HepG2 (cell line): ENCODE data around the gene PKLR. TPM values are rescaled to one million over a fixed set of nuclear protein-coding genes. Genes with fewer than 3 reads are reported as not detected.

Source experiments
- ARNT ChIP-seq: fragments of 450-650 bp; IDR thresholded peaks from 2 replicates; pipeline ENCODE4 v1.6.1; 2017
- FOXM1 ChIP-seq: sonication (generic); formaldehyde crosslinking; IDR thresholded peaks from 2 replicates; pipeline ENCODE4 v1.5.0; 2020; ENCODE audit warnings: missing genetic modification reagents
- KLF6 ChIP-seq: IDR thresholded peaks from 2 replicates; pipeline ENCODE4 v1.8.0; 2016; ENCODE audit warnings: missing biosample characterization, missing genetic modification reagents
- NR3C1 ChIP-seq: sonication (generic); formaldehyde crosslinking; IDR thresholded peaks from 2 replicates; pipeline ENCODE4 v1.4.0; 2020; ENCODE audit warnings: missing genetic modification reagents
- PTBP1 ChIP-seq: fragments of 200-400 bp; formaldehyde crosslinking; IDR thresholded peaks from 2 replicates; pipeline ENCODE4 v1.6.1; 2018; ENCODE audit warnings: low read length, low read depth; ENCODE audit not compliant: poor library complexity, severe bottlenecking
- RBM39 ChIP-seq: fragments of 200-400 bp; formaldehyde crosslinking; IDR thresholded peaks from one replicate; pipeline ENCODE4 v1.6.1; 2018; ENCODE audit warnings: antibody characterized with exemption, mild to moderate bottlenecking, low read depth, low read length; ENCODE audit not compliant: poor library complexity, severe bottlenecking
- SALL1 ChIP-seq: sonication (generic); formaldehyde crosslinking; IDR thresholded peaks from 2 replicates; pipeline ENCODE4 v1.8.0; 2022; ENCODE audit warnings: mild to moderate bottlenecking, missing genetic modification reagents
- TOE1 ChIP-seq: sonication (generic); formaldehyde crosslinking; IDR thresholded peaks from 2 replicates; pipeline ENCODE4 v1.4.0; 2020; ENCODE audit warnings: mild to moderate bottlenecking, missing genetic modification reagents
- ZKSCAN1 ChIP-seq: fragments of 150-350 bp; IDR thresholded peaks from 2 replicates; pipeline ENCODE4 v1.6.1; 2014; ENCODE audit warnings: low read length
- ZNF124 ChIP-seq: sonication (generic); formaldehyde crosslinking; IDR thresholded peaks from 2 replicates; pipeline ENCODE4 v1.4.0; 2020; ENCODE audit warnings: missing genetic modification reagents
- ZNF138 ChIP-seq: sonication (generic); formaldehyde crosslinking; IDR thresholded peaks from 2 replicates; pipeline ENCODE4 v1.5.0; 2020; ENCODE audit warnings: mild to moderate bottlenecking, low read depth, missing genetic modification reagents
- ZNF616 ChIP-seq: sonication (generic); formaldehyde crosslinking; IDR thresholded peaks from 2 replicates; pipeline ENCODE4 v1.5.0; 2020; ENCODE audit warnings: low read depth, mild to moderate bottlenecking, missing genetic modification reagents
- polyA plus RNA-seq, 8 experiments: library from polyadenylated mRNA; depleted of rRNA in 3 of 8; stranded (reverse) in 7 of 8; unstranded in 1 of 8; fragments of >200 nt; fragmentation: Illumina TruSeq in 4 of 8; extraction: Trizol in 4 of 8; gene quantifications; 2 replicates each; pipeline versions ENCODE4 v1.2.1 to v1.2.3, GENCODE V29; 2011 to 2016; ENCODE audit warnings: low read depth in 4 of 8, missing spikeins in 1 of 8, mixed read lengths in 1 of 8; ENCODE audit not compliant: insufficient read depth in 1 of 8
- total RNA-seq, 5 experiments: library from RNA; depleted of rRNA; stranded (reverse); fragments of >200 nt; fragmentation: Illumina TruSeq; extraction: Trizol; gene quantifications; 2 replicates each; pipeline ENCODE4 v1.2.3, GENCODE V29; 2016; ENCODE audit warnings: low read depth in 1 of 5
- TF ChIP-seq, protein P1 (sequence below): fragments of 450-650 bp; IDR thresholded peaks from 2 replicates; pipeline ENCODE4 v1.6.1; 2017
- TF ChIP-seq, protein P2 (sequence below): sonication (generic); formaldehyde crosslinking; IDR thresholded peaks from 2 replicates; pipeline ENCODE4 v1.4.0; 2020; ENCODE audit warnings: missing genetic modification reagents
- TF ChIP-seq, protein P3 (sequence below): sonication (generic); formaldehyde crosslinking; IDR thresholded peaks from 2 replicates; pipeline ENCODE4 v1.5.0; 2020; ENCODE audit warnings: mild to moderate bottlenecking, missing genetic modification reagents, borderline replicate concordance

PKLR gene
- total and polyA plus RNA-seq, 2 of the 13 experiments (the other 11 are each of a cell fraction or from before 2014, with no cell fraction given), result 10.3 to 29.3 TPM

DNA sequence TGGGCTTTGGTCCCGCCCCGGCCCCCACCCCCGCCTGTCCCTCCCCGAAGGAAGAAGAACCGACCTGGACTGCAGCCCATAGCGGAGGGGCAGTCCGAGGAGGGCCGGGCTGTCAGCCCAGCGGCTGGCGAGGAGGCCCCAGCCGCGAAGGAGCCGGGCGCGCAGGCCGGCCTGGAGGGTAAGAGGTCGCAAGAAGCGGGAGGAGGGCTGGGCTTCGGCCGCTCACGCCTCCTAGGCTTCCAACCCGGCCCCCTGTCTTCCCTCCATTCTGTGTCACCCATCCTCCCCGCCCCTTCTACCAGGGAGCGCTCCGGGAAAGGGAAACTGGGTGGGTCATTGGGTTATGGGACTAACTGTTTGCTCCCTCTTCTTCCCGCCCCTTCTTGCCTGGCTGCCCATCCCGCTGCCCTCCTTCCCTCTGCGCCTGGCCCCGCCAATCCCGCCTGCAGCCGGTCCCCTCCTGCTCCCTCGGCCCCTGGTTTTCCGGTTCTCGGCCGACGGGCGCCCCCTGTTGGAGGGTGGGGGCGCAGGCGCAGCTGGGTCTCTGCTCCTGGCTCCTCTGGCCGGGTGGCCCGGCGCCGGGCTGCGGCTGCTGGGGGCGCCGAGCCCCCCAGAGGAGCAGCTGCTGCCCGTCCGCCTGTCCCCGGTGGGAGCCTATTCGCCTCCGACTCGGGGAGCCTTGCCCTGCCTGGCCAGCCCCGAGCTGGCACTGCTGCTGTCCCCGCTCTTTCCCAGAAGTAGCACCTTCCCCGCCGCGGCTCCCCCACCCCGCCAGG is 21.9 kb upstream of the PKLR start (continued):
- TF ChIP-seq ZNF616 (CRISPR knock-in tag) (no peak), ZKSCAN1 (no peak), KLF6 (no peak), ZNF124 (CRISPR knock-in tag) (no peak), NR3C1 (CRISPR knock-in tag) (no peak), ARNT (no peak), TOE1 (CRISPR knock-in tag) (no peak), FOXM1 (CRISPR knock-in tag) (no peak), RBM39 (peak; percentile 89), SALL1 (peak; percentile 61), PTBP1 (no peak), ZNF138 (CRISPR knock-in tag) (no peak)
- TF ChIP-seq, protein P1, sequence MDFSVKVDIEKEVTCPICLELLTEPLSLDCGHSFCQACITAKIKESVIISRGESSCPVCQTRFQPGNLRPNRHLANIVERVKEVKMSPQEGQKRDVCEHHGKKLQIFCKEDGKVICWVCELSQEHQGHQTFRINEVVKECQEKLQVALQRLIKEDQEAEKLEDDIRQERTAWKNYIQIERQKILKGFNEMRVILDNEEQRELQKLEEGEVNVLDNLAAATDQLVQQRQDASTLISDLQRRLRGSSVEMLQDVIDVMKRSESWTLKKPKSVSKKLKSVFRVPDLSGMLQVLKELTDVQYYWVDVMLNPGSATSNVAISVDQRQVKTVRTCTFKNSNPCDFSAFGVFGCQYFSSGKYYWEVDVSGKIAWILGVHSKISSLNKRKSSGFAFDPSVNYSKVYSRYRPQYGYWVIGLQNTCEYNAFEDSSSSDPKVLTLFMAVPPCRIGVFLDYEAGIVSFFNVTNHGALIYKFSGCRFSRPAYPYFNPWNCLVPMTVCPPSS, result no peak
- TF ChIP-seq, protein P2, sequence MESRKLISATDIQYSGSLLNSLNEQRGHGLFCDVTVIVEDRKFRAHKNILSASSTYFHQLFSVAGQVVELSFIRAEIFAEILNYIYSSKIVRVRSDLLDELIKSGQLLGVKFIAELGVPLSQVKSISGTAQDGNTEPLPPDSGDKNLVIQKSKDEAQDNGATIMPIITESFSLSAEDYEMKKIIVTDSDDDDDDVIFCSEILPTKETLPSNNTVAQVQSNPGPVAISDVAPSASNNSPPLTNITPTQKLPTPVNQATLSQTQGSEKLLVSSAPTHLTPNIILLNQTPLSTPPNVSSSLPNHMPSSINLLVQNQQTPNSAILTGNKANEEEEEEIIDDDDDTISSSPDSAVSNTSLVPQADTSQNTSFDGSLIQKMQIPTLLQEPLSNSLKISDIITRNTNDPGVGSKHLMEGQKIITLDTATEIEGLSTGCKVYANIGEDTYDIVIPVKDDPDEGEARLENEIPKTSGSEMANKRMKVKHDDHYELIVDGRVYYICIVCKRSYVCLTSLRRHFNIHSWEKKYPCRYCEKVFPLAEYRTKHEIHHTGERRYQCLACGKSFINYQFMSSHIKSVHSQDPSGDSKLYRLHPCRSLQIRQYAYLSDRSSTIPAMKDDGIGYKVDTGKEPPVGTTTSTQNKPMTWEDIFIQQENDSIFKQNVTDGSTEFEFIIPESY (CRISPR knock-in tag), result no peak
- TF ChIP-seq, protein P3, sequence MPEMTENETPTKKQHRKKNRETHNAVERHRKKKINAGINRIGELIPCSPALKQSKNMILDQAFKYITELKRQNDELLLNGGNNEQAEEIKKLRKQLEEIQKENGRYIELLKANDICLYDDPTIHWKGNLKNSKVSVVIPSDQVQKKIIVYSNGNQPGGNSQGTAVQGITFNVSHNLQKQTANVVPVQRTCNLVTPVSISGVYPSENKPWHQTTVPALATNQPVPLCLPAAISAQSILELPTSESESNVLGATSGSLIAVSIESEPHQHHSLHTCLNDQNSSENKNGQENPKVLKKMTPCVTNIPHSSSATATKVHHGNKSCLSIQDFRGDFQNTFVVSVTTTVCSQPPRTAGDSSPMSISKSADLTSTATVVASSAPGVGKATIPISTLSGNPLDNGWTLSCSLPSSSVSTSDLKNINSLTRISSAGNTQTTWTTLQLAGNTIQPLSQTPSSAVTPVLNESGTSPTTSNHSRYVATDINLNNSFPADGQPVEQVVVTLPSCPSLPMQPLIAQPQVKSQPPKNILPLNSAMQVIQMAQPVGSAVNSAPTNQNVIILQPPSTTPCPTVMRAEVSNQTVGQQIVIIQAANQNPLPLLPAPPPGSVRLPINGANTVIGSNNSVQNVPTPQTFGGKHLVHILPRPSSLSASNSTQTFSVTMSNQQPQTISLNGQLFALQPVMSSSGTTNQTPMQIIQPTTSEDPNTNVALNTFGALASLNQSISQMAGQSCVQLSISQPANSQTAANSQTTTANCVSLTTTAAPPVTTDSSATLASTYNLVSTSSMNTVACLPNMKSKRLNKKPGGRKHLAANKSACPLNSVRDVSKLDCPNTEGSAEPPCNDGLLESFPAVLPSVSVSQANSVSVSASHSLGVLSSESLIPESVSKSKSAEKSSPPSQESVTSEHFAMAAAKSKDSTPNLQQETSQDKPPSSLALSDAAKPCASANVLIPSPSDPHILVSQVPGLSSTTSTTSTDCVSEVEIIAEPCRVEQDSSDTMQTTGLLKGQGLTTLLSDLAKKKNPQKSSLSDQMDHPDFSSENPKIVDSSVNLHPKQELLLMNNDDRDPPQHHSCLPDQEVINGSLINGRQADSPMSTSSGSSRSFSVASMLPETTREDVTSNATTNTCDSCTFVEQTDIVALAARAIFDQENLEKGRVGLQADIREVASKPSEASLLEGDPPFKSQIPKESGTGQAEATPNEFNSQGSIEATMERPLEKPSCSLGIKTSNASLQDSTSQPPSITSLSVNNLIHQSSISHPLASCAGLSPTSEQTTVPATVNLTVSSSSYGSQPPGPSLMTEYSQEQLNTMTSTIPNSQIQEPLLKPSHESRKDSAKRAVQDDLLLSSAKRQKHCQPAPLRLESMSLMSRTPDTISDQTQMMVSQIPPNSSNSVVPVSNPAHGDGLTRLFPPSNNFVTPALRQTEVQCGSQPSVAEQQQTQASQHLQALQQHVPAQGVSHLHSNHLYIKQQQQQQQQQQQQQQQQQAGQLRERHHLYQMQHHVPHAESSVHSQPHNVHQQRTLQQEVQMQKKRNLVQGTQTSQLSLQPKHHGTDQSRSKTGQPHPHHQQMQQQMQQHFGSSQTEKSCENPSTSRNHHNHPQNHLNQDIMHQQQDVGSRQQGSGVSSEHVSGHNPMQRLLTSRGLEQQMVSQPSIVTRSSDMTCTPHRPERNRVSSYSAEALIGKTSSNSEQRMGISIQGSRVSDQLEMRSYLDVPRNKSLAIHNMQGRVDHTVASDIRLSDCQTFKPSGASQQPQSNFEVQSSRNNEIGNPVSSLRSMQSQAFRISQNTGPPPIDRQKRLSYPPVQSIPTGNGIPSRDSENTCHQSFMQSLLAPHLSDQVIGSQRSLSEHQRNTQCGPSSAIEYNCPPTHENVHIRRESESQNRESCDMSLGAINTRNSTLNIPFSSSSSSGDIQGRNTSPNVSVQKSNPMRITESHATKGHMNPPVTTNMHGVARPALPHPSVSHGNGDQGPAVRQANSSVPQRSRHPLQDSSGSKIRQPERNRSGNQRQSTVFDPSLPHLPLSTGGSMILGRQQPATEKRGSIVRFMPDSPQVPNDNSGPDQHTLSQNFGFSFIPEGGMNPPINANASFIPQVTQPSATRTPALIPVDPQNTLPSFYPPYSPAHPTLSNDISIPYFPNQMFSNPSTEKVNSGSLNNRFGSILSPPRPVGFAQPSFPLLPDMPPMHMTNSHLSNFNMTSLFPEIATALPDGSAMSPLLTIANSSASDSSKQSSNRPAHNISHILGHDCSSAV (CRISPR knock-in tag), result no peak
